ENCODE data around the gene CSH1.
"Not testable (repeated sequence)": the region's sequence is repeated elsewhere in the genome, so short reads cannot be mapped to it uniquely, and the experiment has no call there.

The CSH1 gene

GRCh38 chr17:63910096-63910495, 13.7 kb upstream of the CSH1 start:
- DNase-seq, result no peak
- H3K27ac ChIP-seq, result no peak overlapping the region
- H3K9me3 ChIP-seq (ENCODE audit: severe bottlenecking), result no peaks in the 10 kb centered on the region

GRCh38 chr17:63909586-63909985, 13.2 kb upstream of the CSH1 start:
- H3K4me3 ChIP-seq (ENCODE audit: low read depth, low read length); H3K27ac ChIP-seq; H3K36me3 ChIP-seq; H3K27me3 ChIP-seq (ENCODE audit: insufficient read depth, low read depth, severe bottlenecking); DNase-seq; H3K9me3 ChIP-seq (ENCODE audit: severe bottlenecking): not testable (repeated sequence)

More at GRCh38 chr17:63910096-63910495, 13.7 kb upstream of the CSH1 start:
- no peak for TF ChIP-seq CTCF (IDR thresholded peaks at IDR 0.05; ENCODE audit: low read depth, low read length)
- no peak overlapping the region for H3K4me3 ChIP-seq (ENCODE audit: low read depth, low read length)
- no peaks in the 10 kb centered on the region for H3K27me3 ChIP-seq (ENCODE audit: insufficient read depth, low read depth, severe bottlenecking)
- H3K36me3 ChIP-seq, result no peaks in the 10 kb centered on the region

- H3K9me3 ChIP-seq (ENCODE audit: severe bottlenecking); H3K27me3 ChIP-seq (ENCODE audit: insufficient read depth, low read depth, severe bottlenecking); H3K4me3 ChIP-seq (ENCODE audit: low read depth, low read length); H3K36me3 ChIP-seq; H3K27ac ChIP-seq: not testable (repeated sequence)
- DNase-seq, result peak; percentile 81
- TF ChIP-seq CTCF (IDR thresholded peaks at IDR 0.05; ENCODE audit: low read depth, low read length), result peak; percentile 59
Observed at GRCh38 chr17:63907161-63907778, 10.9 kb upstream of the CSH1 start.

DNA sequence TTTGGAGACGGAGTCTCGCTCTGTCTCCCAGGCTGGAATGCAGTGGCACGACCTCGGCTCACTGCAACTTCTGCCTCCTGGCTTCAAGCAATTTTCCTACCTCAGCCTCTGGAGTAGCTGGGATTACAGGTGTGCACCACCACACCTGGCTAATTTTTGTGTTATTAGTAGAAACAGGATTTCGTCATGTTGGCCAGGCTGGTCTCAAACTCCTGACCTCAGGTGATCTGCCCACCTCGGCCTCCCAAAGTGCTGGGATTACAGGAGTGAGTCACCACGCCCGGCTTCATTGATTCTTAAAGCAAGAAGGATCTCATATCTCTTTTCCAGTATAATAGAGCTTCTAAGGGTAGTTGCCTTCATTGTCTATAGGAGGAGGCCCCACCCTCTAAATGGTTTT, 8.4 kb upstream of the CSH1 start:
- not testable (repeated sequence) for H3K36me3 ChIP-seq; DNase-seq; H3K9me3 ChIP-seq (ENCODE audit: severe bottlenecking); H3K4me3 ChIP-seq (ENCODE audit: low read depth, low read length); H3K27me3 ChIP-seq (ENCODE audit: insufficient read depth, low read depth, severe bottlenecking); H3K27ac ChIP-seq

- H3K27me3 ChIP-seq (ENCODE audit: insufficient read depth, low read depth, severe bottlenecking); H3K36me3 ChIP-seq; H3K9me3 ChIP-seq (ENCODE audit: severe bottlenecking); H3K27ac ChIP-seq; H3K4me3 ChIP-seq (ENCODE audit: low read depth, low read length): not testable (repeated sequence)
- peak; percentile 27; the same call in 1 of the 2 replicates for TF ChIP-seq CTCF (IDR thresholded peaks at IDR 0.05; ENCODE audit: low read depth, low read length)
- peak; percentile 42 for DNase-seq
Observed at GRCh38 chr17:63903787-63904201, 7.4 kb upstream of the CSH1 start.

DNA sequence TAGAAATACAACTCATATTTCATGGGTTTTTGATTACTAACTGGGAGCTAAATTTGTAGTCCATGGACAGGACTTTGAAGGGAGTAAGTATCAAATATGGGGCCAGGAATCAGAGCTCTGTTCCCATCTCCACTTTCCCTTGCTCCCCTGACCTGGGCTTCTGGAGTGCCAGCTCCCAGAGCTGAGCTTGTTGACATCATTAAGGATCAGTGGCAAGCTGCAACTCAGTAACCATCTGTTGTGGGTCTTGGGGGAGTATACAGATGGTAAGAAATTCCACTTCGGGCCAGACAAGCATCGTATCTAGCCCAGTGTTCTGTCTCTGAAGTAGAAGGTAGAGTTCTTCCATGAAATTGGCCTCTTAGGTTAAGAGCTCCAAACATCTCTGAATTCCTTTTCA, 5.6 kb upstream of the CSH1 start:
- not testable (repeated sequence) for H3K9me3 ChIP-seq (ENCODE audit: severe bottlenecking); H3K27me3 ChIP-seq (ENCODE audit: insufficient read depth, low read depth, severe bottlenecking); H3K4me3 ChIP-seq (ENCODE audit: low read depth, low read length); H3K36me3 ChIP-seq
- peak; percentile 90 for DNase-seq
- 0 out of 2 replicates have a peak overlapping the region, but pooled peaks have one; percentile 2 for H3K27ac ChIP-seq

- H3K4me3 ChIP-seq (ENCODE audit: low read depth, low read length); DNase-seq; H3K9me3 ChIP-seq (ENCODE audit: severe bottlenecking); H3K36me3 ChIP-seq; H3K27ac ChIP-seq; H3K27me3 ChIP-seq (ENCODE audit: insufficient read depth, low read depth, severe bottlenecking): not testable (repeated sequence)
Observed at GRCh38 chr17:63898899-63899798, 2.8 kb upstream of the CSH1 start.

- not testable (repeated sequence) for H3K9me3 ChIP-seq (ENCODE audit: severe bottlenecking); H3K4me3 ChIP-seq (ENCODE audit: low read depth, low read length); H3K36me3 ChIP-seq
Observed at GRCh38 chr17:63894821-63895220, 1.6 kb downstream of the CSH1 start.

GRCh38 chr17:63894021-63894420, 2.4 kb downstream of the CSH1 start:
- H3K9me3 ChIP-seq (ENCODE audit: severe bottlenecking); H3K4me3 ChIP-seq (ENCODE audit: low read depth, low read length): not testable (repeated sequence)

More at GRCh38 chr17:63894821-63895220, 1.6 kb downstream of the CSH1 start:
- H3K27me3 ChIP-seq (ENCODE audit: insufficient read depth, low read depth, severe bottlenecking); DNase-seq; H3K27ac ChIP-seq: not testable (repeated sequence)

DNA sequence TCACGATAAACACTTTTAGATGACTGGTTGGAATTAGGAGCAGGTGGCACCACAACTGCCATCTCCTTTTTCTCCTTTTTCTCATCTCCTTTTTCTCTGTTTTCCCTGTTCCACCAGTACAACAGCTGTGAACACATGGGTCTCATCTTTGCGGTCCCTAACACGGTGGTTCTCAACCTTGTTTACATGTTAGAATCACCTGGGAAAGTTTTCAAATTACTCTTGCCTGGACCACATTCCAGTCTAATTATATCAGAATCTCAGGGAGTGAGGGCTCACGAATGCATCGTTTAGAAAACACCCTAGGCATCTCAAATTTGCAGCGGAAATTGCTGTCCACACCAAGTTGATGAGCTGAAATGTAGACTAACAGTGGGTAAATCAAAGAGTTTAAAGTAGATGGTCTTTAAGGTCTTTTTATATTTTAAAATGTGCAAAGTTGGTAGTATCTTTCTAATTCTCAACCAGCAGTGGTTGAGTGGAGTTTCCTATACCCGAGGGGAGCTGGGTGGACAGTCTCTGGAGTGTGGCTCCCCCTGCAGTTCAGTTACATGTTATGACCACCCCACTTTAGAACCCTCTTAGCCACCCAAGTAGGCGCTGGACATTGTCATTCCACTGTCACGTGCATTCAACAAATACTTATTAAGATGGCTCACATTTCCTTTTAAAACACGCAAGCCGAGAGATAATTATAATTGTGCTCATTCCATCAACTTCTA, 3.9 kb downstream of the CSH1 start:
- DNase-seq; H3K9me3 ChIP-seq (ENCODE audit: severe bottlenecking); H3K27me3 ChIP-seq (ENCODE audit: insufficient read depth, low read depth, severe bottlenecking); H3K4me3 ChIP-seq (ENCODE audit: low read depth, low read length); H3K36me3 ChIP-seq; H3K27ac ChIP-seq: not testable (repeated sequence)

More at GRCh38 chr17:63894021-63894420, 2.4 kb downstream of the CSH1 start:
- H3K27me3 ChIP-seq (ENCODE audit: insufficient read depth, low read depth, severe bottlenecking); H3K27ac ChIP-seq; DNase-seq; H3K36me3 ChIP-seq: not testable (repeated sequence)
